ENCODE results near the gene LSAMP. TPM values are rescaled to one million over a fixed set of nuclear protein-coding genes. Genes with fewer than 3 reads are reported as not detected.

LSAMP gene
- polyA plus RNA-seq, 1 of the 3 experiments (the other 2 are of a cell fraction): 6.6 TPM

DNA sequence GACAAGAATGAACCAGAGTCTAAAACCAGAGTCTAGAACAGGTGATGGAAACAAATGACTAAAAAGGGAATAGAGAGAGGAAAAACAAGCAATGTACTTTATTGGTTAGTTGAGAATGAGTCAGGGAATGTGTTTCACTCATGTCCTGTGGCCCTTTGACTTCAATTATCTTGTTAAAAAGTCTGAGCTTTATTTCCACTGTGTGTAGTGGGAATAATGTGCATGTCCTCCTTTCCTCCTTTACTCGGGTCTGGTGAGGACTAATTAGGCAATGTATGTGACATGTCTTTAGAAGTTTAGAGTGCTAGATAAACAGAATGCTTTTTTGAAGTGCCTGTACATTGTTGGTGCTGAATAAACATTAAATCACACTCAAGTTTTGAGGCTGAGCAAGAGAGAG is 21.3 kb downstream of the LSAMP start:
- ChIA-PET POLR2A (no interaction called here), CTCF (no interaction called here)
- Histone ChIP-seq H3K36me3 (replicated peaks in 1 of 2; ENCODE audit: control insufficient read depth in 1 of 2, insufficient read depth in 2 of 2, low read length in 1 of 2) (no peaks in the 10 kb centered on the region), H3K27ac (ENCODE audit: low read depth in 2 of 2, low read length in 1 of 2) (no peak overlapping the region), H3F3A (replicated peaks; ENCODE audit: insufficient read depth) (no peaks in the 10 kb centered on the region), H3K4me1 (ENCODE audit: control insufficient read depth in 1 of 2, insufficient read depth in 2 of 2, low read depth in 1 of 2, low read length in 1 of 2) (no peaks in the 10 kb centered on the region; a peak in 1 of 4 replicates), H3K9ac (no peak overlapping the region), H3K79me2 (ENCODE audit: insufficient read depth) (no peaks in the 10 kb centered on the region), H3K4me3 (ENCODE audit: low read depth in 2 of 2, low read length in 1 of 2) (no peak overlapping the region), H3K4me2 (no peak overlapping the region), H4K20me1 (ENCODE audit: insufficient read depth) (no peaks in the 10 kb centered on the region), H3K9me3 (no peaks in the 10 kb centered on the region), H2AFZ (ENCODE audit: low read depth) (no peak overlapping the region), H3K27me3 (ENCODE audit: insufficient read depth) (no peaks in the 10 kb centered on the region), H3K9me2 (no peaks in the 10 kb centered on the region)
- 50% methylated on average over 1 of the region's 1 CpG for WGBS (ENCODE audit: low lambda C conversion rate)
- no peak for TF ChIP-seq TCF12 (IDR thresholded peaks at IDR 0.05)
- DNase-seq: no peak

DNA sequence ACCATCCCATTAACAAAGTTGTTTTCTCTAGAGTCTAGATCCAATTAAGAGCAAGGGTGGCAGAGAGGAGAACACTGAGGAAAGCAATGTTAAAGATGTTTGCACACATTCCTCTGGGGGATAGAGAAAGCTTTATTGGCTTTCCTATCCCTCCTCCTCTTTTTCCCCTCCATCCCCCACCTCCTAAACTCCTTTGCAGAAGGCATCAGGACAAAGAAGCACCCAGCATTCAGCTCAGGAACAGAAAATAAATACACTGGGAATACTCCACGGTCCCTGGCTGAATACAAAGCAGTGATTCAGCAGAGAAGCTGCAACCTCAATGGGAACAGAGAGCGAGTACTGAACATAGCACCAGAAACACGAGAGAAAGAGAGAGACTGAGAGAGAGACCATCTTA is 21.9 kb downstream of the LSAMP start:
- POLR2A ChIA-PET: no interaction called here

More for the DNA sequence above, 21.9 kb downstream of the LSAMP start:
- WGBS (ENCODE audit: low lambda C conversion rate): 65% methylated on average over 3 of the region's 3 CpGs
- Histone ChIP-seq H3F3A (replicated peaks; ENCODE audit: insufficient read depth) (no peaks in the 10 kb centered on the region), H3K27ac (ENCODE audit: low read depth in 2 of 2, low read length in 1 of 2) (no peak overlapping the region), H3K9ac (no peak overlapping the region), H2AFZ (ENCODE audit: low read depth) (no peak overlapping the region), H3K27me3 (ENCODE audit: insufficient read depth) (no peaks in the 10 kb centered on the region), H3K79me2 (ENCODE audit: insufficient read depth) (no peaks in the 10 kb centered on the region), H3K9me3 (no peaks in the 10 kb centered on the region), H4K20me1 (ENCODE audit: insufficient read depth) (no peaks in the 10 kb centered on the region), H3K36me3 (replicated peaks in 1 of 2; ENCODE audit: control insufficient read depth in 1 of 2, insufficient read depth in 2 of 2, low read length in 1 of 2) (no peaks in the 10 kb centered on the region), H3K4me1 (ENCODE audit: control insufficient read depth in 1 of 2, insufficient read depth in 2 of 2, low read depth in 1 of 2, low read length in 1 of 2) (no peaks in the 10 kb centered on the region; a peak in 1 of 4 replicates), H3K9me2 (no peaks in the 10 kb centered on the region), H3K4me3 (ENCODE audit: low read depth in 2 of 2, low read length in 1 of 2) (no peak overlapping the region), H3K4me2 (no peak overlapping the region)
- CTCF ChIA-PET: no interaction called here
- TF ChIP-seq FOXJ3 (CRISPR knock-in tag; IDR thresholded peaks at IDR 0.05): no peak
- TF ChIP-seq, protein P1, sequence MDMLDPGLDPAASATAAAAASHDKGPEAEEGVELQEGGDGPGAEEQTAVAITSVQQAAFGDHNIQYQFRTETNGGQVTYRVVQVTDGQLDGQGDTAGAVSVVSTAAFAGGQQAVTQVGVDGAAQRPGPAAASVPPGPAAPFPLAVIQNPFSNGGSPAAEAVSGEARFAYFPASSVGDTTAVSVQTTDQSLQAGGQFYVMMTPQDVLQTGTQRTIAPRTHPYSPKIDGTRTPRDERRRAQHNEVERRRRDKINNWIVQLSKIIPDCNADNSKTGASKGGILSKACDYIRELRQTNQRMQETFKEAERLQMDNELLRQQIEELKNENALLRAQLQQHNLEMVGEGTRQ (IDR thresholded peaks at IDR 0.05; ENCODE audit: borderline replicate concordance, low read depth, low read length): no peak
- TF ChIP-seq ZBTB33 (IDR thresholded peaks at IDR 0.05; ENCODE audit: borderline replicate concordance, low read depth): no peak
- no peak for TF ChIP-seq ELF1 (IDR thresholded peaks at IDR 0.05)
- TF ChIP-seq POLR2AphosphoS5 (IDR thresholded peaks at IDR 0.05; ENCODE audit: low read depth, low read length): no peak
- TF ChIP-seq, protein P2, sequence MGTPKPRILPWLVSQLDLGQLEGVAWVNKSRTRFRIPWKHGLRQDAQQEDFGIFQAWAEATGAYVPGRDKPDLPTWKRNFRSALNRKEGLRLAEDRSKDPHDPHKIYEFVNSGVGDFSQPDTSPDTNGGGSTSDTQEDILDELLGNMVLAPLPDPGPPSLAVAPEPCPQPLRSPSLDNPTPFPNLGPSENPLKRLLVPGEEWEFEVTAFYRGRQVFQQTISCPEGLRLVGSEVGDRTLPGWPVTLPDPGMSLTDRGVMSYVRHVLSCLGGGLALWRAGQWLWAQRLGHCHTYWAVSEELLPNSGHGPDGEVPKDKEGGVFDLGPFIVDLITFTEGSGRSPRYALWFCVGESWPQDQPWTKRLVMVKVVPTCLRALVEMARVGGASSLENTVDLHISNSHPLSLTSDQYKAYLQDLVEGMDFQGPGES (IDR thresholded peaks at IDR 0.05; ENCODE audit: low read depth, low read length): no peak
- no peak for TF ChIP-seq GATA2 (CRISPR knock-in tag; IDR thresholded peaks at IDR 0.05)
- TF ChIP-seq MEF2A (IDR thresholded peaks at IDR 0.05; ENCODE audit: borderline replicate concordance, low read depth): no peak
- TF ChIP-seq TCF12 (IDR thresholded peaks at IDR 0.05): no peak
- TF ChIP-seq CTCF (IDR thresholded peaks at IDR 0.05): no peak
- TF ChIP-seq, protein P3, sequence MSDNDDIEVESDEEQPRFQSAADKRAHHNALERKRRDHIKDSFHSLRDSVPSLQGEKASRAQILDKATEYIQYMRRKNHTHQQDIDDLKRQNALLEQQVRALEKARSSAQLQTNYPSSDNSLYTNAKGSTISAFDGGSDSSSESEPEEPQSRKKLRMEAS (IDR thresholded peaks at IDR 0.05; ENCODE audit: low read depth): no peak
- DNase-seq: no peak

Measured in SK-N-SH (cell line).